OCI-LY7 (cell line): Measurements from ENCODE around the gene SOBP. TPM values are rescaled to one million over a fixed set of nuclear protein-coding genes. Genes with fewer than 3 reads are reported as not detected.

Source experiments
- BruUV-seq: library from RNA; stranded (reverse); fragments of 400-500 nt; replicated peaks from 2 replicates; lab custom pipeline; 2021; lab: Mats Ljungman, UMichigan
- CTCF ChIA-PET: fragments of 300-600 bp; sonication (Branson Sonifier 250); formaldehyde crosslinking; loops from one replicate; lab custom pipeline; 2022; ENCODE audit warnings: antibody characterized with exemption; ENCODE audit not compliant: unreplicated experiment; lab: Charles Lee
- POLR2A ChIA-PET: fragments of 300-600 bp; sonication (Branson Sonifier 250); formaldehyde crosslinking; loops from one replicate; lab custom pipeline; 2022; ENCODE audit warnings: antibody characterized with exemption; lab: Charles Lee
- DNase-seq: peaks from one replicate; pipeline ENCODE4 v3.0.0-alpha.2; 2015; ENCODE audit warnings: low spot score
- H2AFZ ChIP-seq: fragments of 200-600 bp; sonication (generic), shearing (Covaris generic); 2 replicates; pipeline ENCODE4 v1.6.1; 2014; ENCODE audit warnings: mild to moderate bottlenecking, antibody characterized with exemption, low read length, moderate library complexity
- H3K27ac ChIP-seq: fragments of 200-600 bp; sonication (generic); 2 replicates; pipeline ENCODE4 v1.5.1; 2014; ENCODE audit warnings: mixed run types, low read depth, mild to moderate bottlenecking, moderate library complexity, low read length, inconsistent platforms; ENCODE audit not compliant: poor library complexity, severe bottlenecking
- H3K36me3 ChIP-seq: fragments of 200-600 bp; sonication (generic); 2 replicates; pipeline ENCODE4 v1.6.1; 2014; ENCODE audit warnings: mild to moderate bottlenecking, antibody characterized with exemption, low read length, moderate library complexity, mixed read lengths; ENCODE audit not compliant: insufficient read depth
- H3K4me1 ChIP-seq: fragments of 200-600 bp; sonication (generic); 2 replicates; pipeline ENCODE4 v1.5.1; 2014; ENCODE audit warnings: mild to moderate bottlenecking, low read length; ENCODE audit not compliant: insufficient read depth, poor library complexity, severe bottlenecking
- H3K4me2 ChIP-seq: fragments of 200-600 bp; sonication (generic); 2 replicates; pipeline ENCODE4 v1.6.1; 2014; ENCODE audit warnings: mild to moderate bottlenecking, low read length
- H3K4me3 ChIP-seq: fragments of 200-600 bp; sonication (generic); 2 replicates; pipeline ENCODE4 v1.5.1; 2014; ENCODE audit warnings: mild to moderate bottlenecking, low read depth, low read length; ENCODE audit not compliant: poor library complexity, severe bottlenecking
- H3K79me2 ChIP-seq: fragments of 200-600 bp; sonication (generic); 2 replicates; pipeline ENCODE4 v1.6.1; 2016; ENCODE audit warnings: low read depth, mild to moderate bottlenecking, low read length, moderate library complexity, mixed read lengths; ENCODE audit not compliant: insufficient read depth
- H3K9me2 ChIP-seq: fragments of 200-600 bp; sonication (generic); 2 replicates; pipeline ENCODE4 v1.6.1; 2016; ENCODE audit warnings: mild to moderate bottlenecking, low read length, mixed read lengths; ENCODE audit not compliant: insufficient read depth
- H3K9me3 ChIP-seq: fragments of 200-600 bp; sonication (generic); 2 replicates; pipeline ENCODE4 v1.6.1; 2014; ENCODE audit warnings: mild to moderate bottlenecking, mixed run types, low read length, mixed read lengths
- H4K20me1 ChIP-seq: fragments of 200-600 bp; sonication (generic); 2 replicates; pipeline ENCODE4 v1.6.1; 2014; ENCODE audit warnings: mild to moderate bottlenecking, antibody characterized with exemption, low read length, moderate library complexity, mixed read lengths; ENCODE audit not compliant: insufficient read depth
- CTCF ChIP-seq: fragments of 200-600 bp; sonication (generic); conservative IDR thresholded peaks from 2 replicates; pipeline ENCODE4 v1.5.1; 2014; ENCODE audit warnings: mild to moderate bottlenecking, antibody characterized with exemption, low read length, moderate library complexity, mixed read lengths
- EZH2phosphoT487 ChIP-seq: fragments of 200-600 bp; sonication (generic); IDR thresholded peaks from 2 replicates; pipeline ENCODE4 v1.6.1; 2018; ENCODE audit warnings: low read depth, borderline replicate concordance, mild to moderate bottlenecking, mixed run types, antibody characterized with exemption, low read length, moderate library complexity, mixed read lengths
- intact Hi-C: fragments of 100-400 bp; cut with micrococcal nuclease; formaldehyde crosslinking; loops from one replicate; pipeline ENCODE4 v1.10.0; 2022; ENCODE audit not compliant: unreplicated experiment
- total RNA-seq, 2 experiments: library from RNA; depleted of rRNA in 1 of 2; stranded (reverse); fragments of >200 nt in 1 of 2; shearing (Covaris generic) in 1 of 2; gene quantifications; 2 replicates each; pipeline ENCODE4 v1.2.3, GENCODE V29; 2014 to 2022

Gene SOBP
- total RNA-seq, 2 experiments from 2014 or later: 21.5 to 29.4 TPM

- Histone ChIP-seq H3K79me2 (peaks cover 9% of the 10 kb centered on the region; the same call in 1 of the 2 replicates), H4K20me1 (no peaks in the 10 kb centered on the region), H3K9me2 (no peaks in the 10 kb centered on the region), H3K36me3 (peaks cover 31% of the 10 kb centered on the region), H3K27ac (no peak overlapping the region), H2AFZ (no peak overlapping the region), H3K4me1 (peaks cover 71% of the 10 kb centered on the region), H3K9me3 (no peaks in the 10 kb centered on the region), H3K4me2 (no peak overlapping the region), H3K4me3 (no peak overlapping the region)
- DNase-seq: no peak
- TF ChIP-seq EZH2phosphoT487 (no peak), CTCF (no peak)
- intact Hi-C loops: no loop called here
- no TSS peak for BruUV-seq
- ChIA-PET CTCF (no interaction called here), POLR2A (interaction anchor here (0.7 to 9.2 kb wide), 3 partner anchors 9 to 27 kb away, joined by 3 to 87 read pairs (median 10); no protein-coding TSS in a partner anchor)
Measured at GRCh38 chr6:107624541-107624940, 134.6 kb downstream of the SOBP start.

GRCh38 chr6:107625264-107625663 lies 135.3 kb downstream of the SOBP start:
- POLR2A ChIA-PET: interaction anchor here (0.6 to 9.2 kb wide), 4 partner anchors 10 to 678 kb away, joined by 3 to 87 read pairs (median 6); no protein-coding TSS in a partner anchor
- Histone ChIP-seq H3K4me3 (no peak overlapping the region), H3K27ac (no peak overlapping the region), H3K9me3 (no peaks in the 10 kb centered on the region), H3K79me2 (peaks cover 1% of the 10 kb centered on the region; the same call in 1 of the 2 replicates), H3K9me2 (no peaks in the 10 kb centered on the region), H3K4me1 (peaks cover 64% of the 10 kb centered on the region), H3K36me3 (peaks cover 29% of the 10 kb centered on the region), H3K4me2 (no peak overlapping the region), H2AFZ (no peak overlapping the region), H4K20me1 (no peaks in the 10 kb centered on the region)
- intact Hi-C loops: no loop called here
- no TSS peak for BruUV-seq
- DNase-seq: no peak
- CTCF ChIA-PET: no interaction called here
- TF ChIP-seq CTCF (no peak), EZH2phosphoT487 (no peak)

GRCh38 chr6:107626645-107627044 lies 136.7 kb downstream of the SOBP start:
- Histone ChIP-seq H3K9me2 (no peaks in the 10 kb centered on the region), H4K20me1 (no peaks in the 10 kb centered on the region; the same call in 1 of the 2 replicates)

More at GRCh38 chr6:107626645-107627044, 136.7 kb downstream of the SOBP start:
- TF ChIP-seq EZH2phosphoT487 (no peak), CTCF (no peak)
- Histone ChIP-seq H3K79me2 (no peaks in the 10 kb centered on the region; the same call in 1 of the 2 replicates), H3K9me3 (no peaks in the 10 kb centered on the region), H2AFZ (no peak overlapping the region), H3K4me2 (no peak overlapping the region), H3K4me3 (no peak overlapping the region), H3K27ac (no peak overlapping the region), H3K4me1 (peaks cover 50% of the 10 kb centered on the region), H3K36me3 (peaks cover 28% of the 10 kb centered on the region)
- ChIA-PET POLR2A (interaction anchor here (1.1 to 9.2 kb wide), 4 partner anchors 9 to 231 kb away, joined by 4 to 87 read pairs (median 5); no protein-coding TSS in a partner anchor), CTCF (no interaction called here)
- intact Hi-C loops: no loop called here
- no TSS peak for BruUV-seq
- no peak for DNase-seq
